Stimulated activated CD8-positive, alpha-beta memory T cell treated with anti-CD3 and anti-CD28 coated beads, Interleukin-15, amount 100 ng/mL, for 1 hour (primary cell): ENCODE measurements around the gene CYSLTR2.

Experiments
- DNase-seq: peaks from one replicate; pipeline ENCODE4 v3.0.0-alpha.2; 2020; ENCODE audit warnings: low read depth

CYSLTR2 gene, protein sequence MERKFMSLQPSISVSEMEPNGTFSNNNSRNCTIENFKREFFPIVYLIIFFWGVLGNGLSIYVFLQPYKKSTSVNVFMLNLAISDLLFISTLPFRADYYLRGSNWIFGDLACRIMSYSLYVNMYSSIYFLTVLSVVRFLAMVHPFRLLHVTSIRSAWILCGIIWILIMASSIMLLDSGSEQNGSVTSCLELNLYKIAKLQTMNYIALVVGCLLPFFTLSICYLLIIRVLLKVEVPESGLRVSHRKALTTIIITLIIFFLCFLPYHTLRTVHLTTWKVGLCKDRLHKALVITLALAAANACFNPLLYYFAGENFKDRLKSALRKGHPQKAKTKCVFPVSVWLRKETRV

DNA sequence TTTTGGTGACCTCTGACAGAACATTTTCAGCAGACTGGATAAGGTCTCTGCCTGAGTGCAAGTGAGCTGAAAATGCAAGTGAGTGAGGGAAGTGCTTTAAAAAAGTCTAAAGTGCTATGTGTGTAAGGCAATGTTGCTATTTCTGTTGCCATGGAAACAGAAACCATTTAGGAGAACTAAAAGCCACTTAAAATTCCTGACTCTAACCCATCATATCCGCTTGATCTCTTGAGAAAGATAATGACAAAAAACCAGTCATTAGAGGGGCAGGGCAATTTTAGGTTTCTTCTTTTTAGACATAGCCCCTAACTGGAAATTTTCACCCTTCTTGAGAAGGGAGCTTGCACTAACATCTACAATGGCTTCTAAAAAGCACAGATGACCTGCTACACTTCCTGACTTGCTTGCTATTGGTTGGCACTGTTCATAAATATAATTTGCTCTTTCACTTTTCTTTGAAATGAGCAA is at the start of gene CYSLTR2:
Gene CYSLTR2 (plus strand): TSS at position 458 of the 468 bp plus-strand sequence. CDS start 52,889 bp downstream, outside the sequence.
- no peak for DNase-seq

DNA sequence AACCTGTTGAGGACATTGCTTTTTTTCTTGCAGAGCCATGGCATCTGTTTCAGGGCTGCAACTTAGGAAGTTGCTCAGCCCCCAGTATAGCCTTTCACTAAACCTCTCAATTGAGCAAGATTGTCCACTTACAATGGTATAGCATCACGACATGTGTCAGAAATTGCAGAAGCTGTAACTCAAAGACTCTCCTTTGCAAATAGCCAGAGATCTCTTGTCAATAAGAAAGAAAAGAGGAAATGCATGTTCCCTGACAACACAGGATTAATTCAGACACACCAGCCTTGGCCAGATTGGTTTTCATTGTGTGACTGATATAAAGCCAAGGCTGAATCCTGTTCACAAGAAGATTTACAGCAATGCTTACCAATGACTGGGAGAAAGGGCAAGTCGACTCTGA is 38.7 kb upstream of the CYSLTR2 start:
- no peak for DNase-seq

DNA sequence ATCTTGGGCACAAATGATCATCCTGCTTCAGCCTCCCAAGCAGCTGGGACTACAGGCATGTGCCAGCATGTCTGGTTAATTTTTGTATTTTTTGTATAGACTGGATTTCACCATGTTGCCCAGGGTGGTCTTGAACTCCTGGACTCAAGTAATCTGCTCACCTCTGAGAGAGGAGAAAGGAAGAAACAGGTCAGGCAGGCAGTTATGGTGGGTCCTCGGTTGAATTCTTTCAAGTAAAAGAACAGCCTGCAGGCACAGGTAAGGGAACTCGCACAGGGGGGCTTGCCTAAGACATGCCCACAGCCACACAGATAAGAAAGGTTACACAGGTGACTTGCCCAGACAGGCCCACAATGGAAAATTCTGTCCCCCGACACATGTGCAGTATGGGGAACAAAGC is 34.8 kb upstream of the CYSLTR2 start:
- DNase-seq, result no peak

DNA sequence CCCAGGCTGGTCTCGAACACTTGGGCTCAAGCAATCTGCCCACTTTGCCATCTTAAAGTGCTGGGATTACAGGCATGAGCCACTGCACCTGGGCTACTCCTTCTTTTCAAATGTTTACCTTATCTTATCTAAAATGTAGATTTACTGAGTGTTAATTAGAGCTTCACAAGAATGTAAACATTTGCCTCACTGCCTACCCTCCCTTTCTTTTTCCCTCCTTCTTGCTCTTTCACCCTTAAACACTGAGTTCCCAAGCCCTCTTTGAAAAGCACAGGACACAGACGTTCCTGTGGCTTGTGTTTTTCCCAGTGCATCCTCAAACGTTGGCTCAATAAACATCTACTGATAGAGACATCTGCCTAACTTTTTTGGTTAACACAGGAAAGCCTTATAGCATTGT is 32.7 kb upstream of the CYSLTR2 start:
- DNase-seq, result no peak

DNA sequence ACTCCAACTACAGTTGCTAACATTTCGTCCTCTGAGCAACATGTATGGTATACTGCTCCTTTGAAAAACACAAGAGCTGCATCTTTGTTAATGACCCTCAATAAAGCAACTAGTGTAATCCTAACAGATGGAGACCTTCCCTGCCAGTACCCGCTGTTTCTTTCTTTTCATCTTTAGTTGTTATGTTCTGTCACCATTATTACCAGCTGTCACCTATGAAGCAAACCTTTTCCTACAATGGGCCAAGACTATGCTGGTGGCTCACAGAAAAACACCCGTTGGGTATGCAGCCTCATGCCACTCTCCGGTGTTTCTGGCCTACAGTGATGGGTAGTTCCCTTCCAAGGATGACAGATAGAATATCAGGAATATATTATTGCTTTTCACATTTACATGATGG is 29.7 kb upstream of the CYSLTR2 start:
- no peak for DNase-seq

DNA sequence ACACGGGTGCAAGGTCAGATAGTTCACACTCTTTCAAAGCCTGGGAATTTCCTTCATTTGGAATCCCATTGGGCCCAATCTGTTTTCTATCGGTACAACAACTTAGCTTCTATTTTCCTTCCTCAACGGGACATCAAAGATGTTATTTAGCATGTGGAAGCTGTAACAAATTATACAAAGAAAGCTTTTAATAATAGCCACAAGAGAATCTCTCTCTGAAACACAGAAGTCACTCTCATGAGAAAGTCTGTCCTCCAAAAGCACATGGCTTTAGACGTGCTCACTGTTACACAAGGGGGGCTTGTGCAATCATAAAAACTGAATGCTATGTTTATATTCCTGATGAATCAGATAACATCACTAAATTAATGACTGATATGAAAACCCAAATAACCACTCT is 28.9 kb upstream of the CYSLTR2 start:
- no peak for DNase-seq

DNA sequence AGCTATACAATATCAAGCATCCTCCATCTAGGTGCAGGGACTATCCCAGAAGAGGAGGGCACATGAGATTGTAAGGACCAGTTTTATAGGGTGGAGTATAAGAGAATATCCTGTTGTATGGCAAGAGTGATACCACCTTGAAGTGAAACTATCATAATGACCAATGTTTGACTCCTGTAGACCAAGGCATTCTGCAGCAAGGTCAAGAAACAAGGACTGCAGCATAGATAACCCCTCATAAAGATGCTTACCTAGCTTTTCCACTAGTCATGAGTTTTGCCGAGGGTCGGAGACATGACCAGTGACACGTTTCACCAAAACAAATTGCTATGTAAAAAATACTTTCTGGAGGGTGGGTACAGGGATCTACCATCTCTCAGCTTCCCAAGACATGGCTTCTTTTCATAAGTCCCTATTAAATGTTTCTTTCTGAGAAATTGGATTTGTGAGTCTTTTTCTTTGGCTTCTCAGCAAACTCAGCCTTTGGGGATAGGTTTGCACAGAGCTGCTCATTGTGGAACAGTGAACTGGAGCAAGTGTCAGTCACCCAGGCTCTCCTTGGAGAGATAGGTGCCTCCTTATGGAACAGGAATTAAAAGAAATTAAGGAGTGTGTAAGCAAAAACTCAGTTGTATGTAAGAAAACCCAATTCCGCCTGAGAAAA is 28.2 kb upstream of the CYSLTR2 start:
- no peak for DNase-seq

DNA sequence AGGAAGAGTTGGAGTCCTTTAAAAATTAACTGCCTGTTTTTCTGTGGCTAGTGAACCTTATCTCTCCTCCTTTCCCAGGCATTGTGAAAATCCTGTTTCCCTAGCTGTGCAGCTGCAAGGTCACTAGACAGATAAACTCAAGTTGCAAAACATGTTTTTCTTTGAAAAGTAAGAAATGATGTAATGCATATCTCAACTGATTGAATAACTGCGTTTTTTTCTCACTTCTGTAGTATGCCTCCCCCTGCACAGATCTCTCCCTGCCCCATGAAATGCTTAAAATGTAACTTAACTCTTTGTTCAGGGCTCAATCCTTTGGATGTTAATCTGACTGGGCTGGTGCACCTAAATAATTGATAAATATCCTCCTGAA is 27.7 kb upstream of the CYSLTR2 start:
- no peak for DNase-seq

DNA sequence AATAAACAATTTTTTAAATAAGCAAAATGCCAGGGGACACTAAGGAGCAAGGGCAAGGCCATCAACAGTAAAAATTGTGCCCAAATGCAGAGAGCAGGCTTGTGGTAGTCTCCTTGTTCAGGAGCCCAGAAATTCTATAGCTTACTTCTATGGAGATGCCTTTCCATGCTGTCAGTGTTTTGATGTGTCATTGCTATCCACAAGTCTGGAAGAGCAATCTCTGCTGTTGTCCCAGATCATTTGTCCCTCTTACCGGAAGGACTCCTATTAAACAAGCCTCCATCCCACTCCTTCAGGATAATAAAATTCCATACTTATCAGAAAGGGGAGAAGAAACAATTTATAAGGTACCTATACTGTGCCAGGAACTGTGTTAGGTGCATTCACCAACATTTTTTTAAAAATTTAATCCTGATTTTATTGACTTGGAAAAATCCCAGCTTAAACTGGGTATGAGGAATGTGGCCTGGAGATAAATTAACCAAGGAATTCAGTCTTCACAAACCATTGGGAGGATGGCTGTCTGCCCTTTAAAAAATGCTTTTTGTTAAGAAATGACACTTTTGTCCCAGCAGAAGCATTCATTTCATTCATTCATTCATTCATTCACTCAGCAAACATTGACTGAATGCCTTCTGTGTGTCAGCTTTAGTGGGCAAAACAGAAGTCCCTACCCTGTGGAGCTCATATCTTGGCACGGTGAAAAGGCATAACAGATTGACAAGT is 26.8 kb upstream of the CYSLTR2 start:
- no peak for DNase-seq

DNA sequence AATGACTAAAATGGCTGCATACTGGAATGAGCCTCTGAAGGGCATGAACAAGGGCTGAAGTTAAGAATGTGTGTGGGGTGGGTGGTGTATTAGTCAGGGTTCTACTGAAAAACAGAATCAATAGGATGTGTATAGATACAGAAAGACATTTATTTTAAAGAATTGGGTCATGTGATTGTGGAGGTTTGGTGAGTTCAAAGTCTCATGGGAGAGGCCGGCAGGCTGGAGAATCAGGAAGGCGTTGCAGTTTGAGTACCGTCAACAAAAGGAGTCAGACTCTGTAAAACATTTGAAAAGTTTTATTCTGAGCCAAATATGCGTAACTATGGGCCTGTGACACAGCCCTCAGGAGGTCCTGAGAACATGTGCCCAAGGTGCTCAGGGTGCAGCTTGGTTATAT is 24.5 kb upstream of the CYSLTR2 start:
- no peak for DNase-seq

DNA sequence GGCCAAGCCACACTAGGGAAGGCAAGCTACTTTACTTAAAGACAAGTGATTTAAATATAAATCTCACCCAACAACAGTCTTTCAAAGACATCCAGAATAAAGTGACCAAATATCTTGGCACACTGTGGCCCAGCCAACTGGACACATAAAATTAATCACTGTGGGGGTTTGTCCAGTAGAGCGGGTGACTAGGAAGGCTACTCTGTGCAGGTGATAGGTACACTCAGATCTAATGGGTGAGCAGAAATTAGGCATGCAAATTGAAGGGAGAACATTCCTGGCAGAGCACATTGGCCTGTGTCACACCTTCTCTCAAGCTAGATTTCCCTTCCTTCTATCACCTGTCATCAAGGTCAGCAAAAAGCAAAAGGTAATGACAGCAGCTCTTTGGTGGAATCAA is 23.4 kb upstream of the CYSLTR2 start:
- no peak for DNase-seq

DNA sequence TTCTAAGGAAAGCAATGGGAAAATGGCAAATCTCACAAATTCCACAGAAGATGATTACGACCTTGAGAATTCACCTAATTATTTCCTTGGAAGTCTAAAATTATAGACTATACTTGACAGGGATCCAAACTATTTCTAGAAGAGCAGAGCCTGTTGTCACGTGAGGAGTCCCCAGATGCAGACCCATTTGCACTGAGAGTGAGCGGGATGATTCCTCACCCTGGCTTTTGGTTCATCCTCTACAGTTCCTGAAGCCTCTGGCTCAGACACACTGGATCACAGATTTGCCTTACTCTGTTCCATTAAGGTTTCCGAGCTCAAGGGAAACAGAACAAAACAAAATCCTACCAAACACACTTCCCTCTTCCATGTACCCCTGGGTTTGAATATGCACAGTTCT is 23.0 kb upstream of the CYSLTR2 start:
- no peak for DNase-seq

DNA sequence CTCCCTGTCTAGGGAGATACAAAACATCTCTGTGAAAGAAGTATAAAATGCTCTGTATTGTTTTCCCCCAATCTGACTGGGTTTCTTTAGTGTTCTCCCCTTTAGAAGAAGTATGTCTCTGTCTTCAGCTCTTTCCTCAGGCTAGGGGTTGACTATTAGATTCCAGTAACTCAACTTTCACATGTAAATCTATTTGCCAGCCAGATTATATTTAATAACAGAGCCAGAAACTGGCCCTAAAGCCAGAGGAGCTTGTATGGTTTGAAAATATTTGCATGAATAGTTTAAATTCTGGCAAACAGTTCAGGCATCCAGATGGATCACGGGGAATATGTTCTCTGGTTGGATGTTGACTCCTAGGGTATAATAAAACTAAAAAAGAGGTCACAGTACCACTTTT is 22.3 kb upstream of the CYSLTR2 start:
- DNase-seq, result no peak

DNA sequence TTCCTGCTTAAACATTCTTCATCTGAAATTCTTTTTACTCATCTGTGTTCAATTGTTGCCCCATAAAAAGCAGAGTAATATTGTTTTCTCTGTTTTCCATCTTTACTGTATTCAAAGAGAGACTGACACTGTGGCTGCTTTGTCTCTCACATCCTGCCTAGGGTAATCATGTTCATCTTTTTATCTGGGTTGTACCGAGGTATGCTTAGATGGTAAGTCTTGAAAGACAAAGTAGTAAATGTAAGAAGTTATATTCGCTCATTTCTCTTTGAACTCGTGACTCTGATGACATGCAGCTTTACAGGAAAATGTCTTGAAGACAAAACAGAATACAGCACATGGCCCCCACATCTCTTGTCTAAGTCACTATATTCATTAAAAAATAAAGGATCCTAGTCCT is 20.0 kb upstream of the CYSLTR2 start:
- no peak for DNase-seq

DNA sequence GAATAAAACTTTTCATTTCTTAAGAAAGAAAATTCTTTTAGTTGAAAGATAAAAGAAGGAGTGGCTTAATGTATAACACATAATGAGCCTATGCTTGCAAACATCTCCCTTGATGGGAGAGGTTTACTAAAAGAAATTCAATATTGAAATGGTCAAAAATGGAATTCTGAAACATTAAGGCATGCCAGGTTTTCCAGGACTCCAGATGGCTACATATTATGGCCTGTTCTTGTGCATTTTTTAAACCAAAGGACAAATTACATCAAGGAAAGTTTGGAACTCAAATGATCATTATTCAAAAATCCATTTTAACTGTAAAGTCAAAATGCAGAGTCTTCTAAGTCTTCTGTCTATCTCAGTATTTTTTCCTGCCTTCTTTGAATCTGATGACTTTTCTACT is 19.1 kb upstream of the CYSLTR2 start:
- no peak for DNase-seq

DNA sequence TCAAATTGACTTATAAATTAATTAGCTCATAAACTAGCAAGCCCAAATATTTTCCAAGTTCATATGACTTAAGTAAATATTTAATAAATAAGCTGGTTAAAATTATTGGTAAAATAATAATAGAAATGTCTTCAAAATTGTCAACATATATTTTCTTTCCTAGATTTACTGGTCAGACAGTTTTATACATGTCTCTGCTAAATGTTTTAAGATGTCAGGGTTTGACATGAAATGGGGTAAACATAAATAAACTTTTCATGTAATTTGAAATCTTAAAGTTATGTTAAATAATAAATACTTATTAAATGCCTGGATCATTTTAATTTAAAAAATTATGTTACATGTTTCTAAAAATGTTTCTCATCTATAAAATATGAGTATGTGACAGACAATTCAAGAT is 18.3 kb upstream of the CYSLTR2 start:
- DNase-seq, result no peak

DNA sequence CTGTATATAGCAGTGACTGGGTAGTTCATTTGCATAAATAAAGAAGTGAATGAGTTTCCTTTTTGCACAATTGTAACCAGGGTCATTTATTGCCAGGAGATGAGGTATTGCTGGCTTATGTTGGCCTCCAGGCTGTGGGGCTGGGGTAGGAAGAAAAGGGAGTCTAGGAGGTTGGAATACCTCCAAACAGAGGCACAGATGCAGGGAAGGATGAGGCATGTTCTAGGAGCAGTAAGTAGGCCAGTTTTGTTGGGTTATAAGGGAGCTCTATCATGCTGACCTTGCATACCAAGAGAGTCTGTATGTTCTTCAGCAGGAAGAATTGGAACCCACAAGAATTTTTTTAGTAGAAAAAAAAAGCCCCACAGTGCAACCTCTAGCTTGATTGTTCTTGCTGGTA is 17.2 kb upstream of the CYSLTR2 start:
- no peak for DNase-seq

DNA sequence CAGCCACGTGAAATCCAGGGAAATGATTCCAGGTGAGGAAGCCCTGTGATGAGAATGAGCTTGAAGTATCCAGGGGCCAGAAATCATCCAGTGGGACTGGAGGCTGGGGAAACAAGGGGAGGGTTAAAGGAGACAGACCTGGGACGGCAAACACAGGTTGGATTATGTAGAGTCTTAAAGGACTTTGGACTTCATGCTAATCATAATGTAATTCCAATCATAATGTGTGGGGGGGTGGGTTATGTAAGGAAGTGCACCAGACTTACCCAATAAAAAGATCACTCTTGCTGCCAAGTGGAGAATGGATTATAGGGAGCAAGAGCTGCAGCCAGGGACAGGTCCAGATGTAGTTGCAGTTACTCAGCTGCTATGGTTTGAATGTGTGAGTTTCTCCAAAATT is 16.1 kb upstream of the CYSLTR2 start:
- DNase-seq, result no peak

DNA sequence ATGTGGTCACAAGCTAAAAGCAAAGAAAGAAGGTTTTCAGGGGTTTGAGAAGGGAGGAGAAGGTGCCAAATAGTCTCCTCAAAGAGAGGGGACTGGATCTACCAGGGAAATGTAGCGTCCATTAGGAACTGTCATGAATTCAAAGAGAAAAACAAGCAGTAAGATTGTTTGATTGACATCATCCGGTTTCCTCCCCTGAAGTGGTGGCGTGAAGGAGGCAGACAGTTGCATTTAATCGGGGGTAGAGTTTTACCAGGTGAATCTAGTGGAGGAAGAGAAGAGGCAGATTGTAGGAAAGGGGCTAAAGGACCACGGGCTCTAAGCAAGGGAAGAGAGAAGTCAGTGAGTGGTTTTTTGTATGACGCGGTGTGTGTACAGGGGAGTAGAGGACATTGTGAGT is 13.0 kb upstream of the CYSLTR2 start:
- no peak for DNase-seq

DNA sequence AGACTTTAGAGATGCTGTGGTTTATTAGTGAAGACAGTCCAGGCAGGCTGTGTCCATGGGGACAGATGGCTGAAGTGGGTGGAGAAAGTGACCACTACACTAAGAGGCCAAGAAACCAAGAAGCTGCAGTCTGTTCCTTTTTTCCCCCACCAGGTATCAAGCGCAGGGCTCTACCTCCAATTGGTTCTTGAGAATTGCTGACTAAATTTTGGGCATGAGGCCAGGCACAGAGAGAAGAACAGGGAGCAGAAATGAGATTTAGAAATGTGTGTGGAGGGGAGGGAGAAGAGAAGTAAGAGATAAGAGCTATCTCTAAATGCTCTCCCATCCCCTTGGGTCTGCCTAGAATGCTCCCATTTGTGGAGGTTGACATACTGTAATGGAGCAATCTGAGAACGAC is 12.3 kb upstream of the CYSLTR2 start:
- DNase-seq, result no peak

DNA sequence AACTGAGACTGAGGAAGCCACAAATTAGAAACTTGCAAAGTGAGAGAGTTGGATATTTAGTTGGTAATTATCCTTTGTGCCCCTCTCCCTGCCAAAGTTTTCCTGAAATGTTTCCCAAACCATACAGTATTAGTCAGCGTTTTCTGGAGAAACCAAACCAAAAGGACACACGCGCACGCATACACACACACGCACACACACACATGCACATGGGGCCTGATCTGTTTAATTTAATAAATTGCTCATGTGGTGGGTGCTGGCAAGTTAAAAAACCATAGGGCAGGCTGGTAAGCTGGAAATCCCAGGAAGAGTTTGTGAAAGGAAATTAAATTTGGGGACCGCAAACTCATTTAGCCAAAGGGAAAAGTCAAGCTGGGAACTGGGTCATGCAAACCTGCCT is 11.7 kb upstream of the CYSLTR2 start:
- DNase-seq, result no peak

DNA sequence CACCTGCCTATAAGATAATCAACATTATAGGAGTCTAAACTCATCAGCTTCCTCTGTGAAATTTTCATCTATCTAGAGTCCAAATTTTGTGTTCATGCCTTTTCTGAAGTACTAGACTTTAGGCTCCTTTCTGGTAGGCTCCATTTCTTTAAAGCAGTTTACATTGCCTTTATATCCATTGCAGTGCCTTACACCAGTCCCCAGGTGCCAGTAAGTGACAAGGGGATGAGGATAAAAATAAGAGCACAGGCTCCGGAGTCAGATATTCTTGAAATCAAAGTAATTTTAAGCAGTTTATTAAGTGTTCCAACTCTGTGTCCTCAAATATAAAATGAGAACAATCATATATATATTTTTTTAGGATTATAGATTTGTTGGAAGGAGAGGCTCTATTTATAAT is 10.6 kb upstream of the CYSLTR2 start:
- DNase-seq, result no peak

DNA sequence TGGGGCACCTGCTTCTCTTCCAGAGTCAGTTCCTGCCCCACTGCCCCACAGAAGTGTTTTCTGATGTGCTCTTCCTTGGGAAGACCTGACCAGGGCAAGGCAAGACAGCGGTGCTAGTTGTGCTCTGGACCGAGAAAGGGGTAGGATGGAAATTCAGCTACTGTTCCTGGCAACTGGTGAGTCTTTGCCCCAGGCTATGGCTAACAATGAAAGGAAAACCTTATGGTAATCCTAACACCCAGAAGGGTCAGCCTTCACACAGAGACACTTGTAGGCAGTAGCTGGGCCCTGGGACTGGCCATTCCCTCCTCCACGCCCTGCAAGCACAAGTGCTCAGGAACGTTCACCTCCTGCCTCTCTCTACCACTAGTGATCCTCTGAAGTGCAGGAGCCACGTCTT is 9.6 kb upstream of the CYSLTR2 start:
- DNase-seq, result no peak
